Measurements from ENCODE around the gene CCDC73.
"Not testable (repeated sequence)": the region's sequence is repeated elsewhere in the genome, so short reads cannot be mapped to it uniquely, and the experiment has no call there.

- TF ChIP-seq NFRKB (IDR thresholded peaks at IDR 0.05); ELF4 (IDR thresholded peaks at IDR 0.05); SP1 (IDR thresholded peaks at IDR 0.05); TARDBP (IDR thresholded peaks at IDR 0.05); FOXK2 (IDR thresholded peaks at IDR 0.05); FOXA1 (IDR thresholded peaks at IDR 0.05); PKNOX1 (IDR thresholded peaks at IDR 0.05); HDGF (IDR thresholded peaks at IDR 0.05; ENCODE audit: borderline replicate concordance); FOXM1 (IDR thresholded peaks at IDR 0.05; ENCODE audit: borderline replicate concordance); BHLHE40 (IDR thresholded peaks at IDR 0.05; ENCODE audit: borderline replicate concordance): not testable (repeated sequence)
Measured at GRCh38 chr11:32823617-32824016, 29.2 kb upstream of the CCDC73 start.
